OCI-LY1 (cell line): ENCODE data around the gene ERBB4.

Experiments
- CTCF ChIP-seq: fragments of 200-600 bp; sonication (generic), shearing (Covaris generic); IDR thresholded peaks from 2 replicates; pipeline ENCODE4 v1.5.1; 2017; ENCODE audit warnings: mild to moderate bottlenecking, antibody characterized with exemption, low read length, moderate library complexity, mixed read lengths
- EZH2 ChIP-seq: fragments of 200-600 bp; sonication (generic), shearing (Covaris generic); IDR thresholded peaks from 2 replicates; pipeline ENCODE4 v1.8.0; 2017; ENCODE audit warnings: borderline replicate concordance, mixed run types, mild to moderate bottlenecking, antibody characterized with exemption, low read length, moderate library complexity, mixed read lengths

- TF ChIP-seq CTCF (peak; percentile 35; the same call in 1 of the 2 replicates), EZH2 (no peak)
These were observed 594.0 kb downstream of the ERBB4 start for GRCh38 chr2:211944572-211944971.
